Measurements from ENCODE around the gene FUCA1. TPM values are rescaled to one million over a fixed set of nuclear protein-coding genes. Genes with fewer than 3 reads are reported as not detected.
A peak's percentile ranks its signal among the peaks of the same experiment; 100 is the strongest.

FUCA1 gene
- total RNA-seq, 1 experiment from 2014 or later: 20.7 TPM

- peak overlapping the region in 1 of 2 experiments; percentile 81; a peak in 2 of 4 replicates for H3K4me3 ChIP-seq (replicated peaks in 1 of 2; ENCODE audit: low read depth in 1 of 2, low read length in 2 of 2)
Observed at GRCh38 chr1:23823767-23824166, 44.3 kb downstream of the FUCA1 start.

More at GRCh38 chr1:23823767-23824166, 44.3 kb downstream of the FUCA1 start:
- no peak overlapping the region for H2AFZ ChIP-seq (ENCODE audit: low read depth, low read length, poor library complexity, severe bottlenecking)
- TF ChIP-seq CEBPB (IDR thresholded peaks at IDR 0.05; ENCODE audit: low read depth) (no peak), YY1 (IDR thresholded peaks at IDR 0.05; ENCODE audit: extremely low read depth, insufficient replicate concordance, low read depth, low read length) (no peak), CTCF (IDR thresholded peaks at IDR 0.05 in 2 of 3, conservative IDR thresholded peaks at IDR 0.05 in 1 of 3; ENCODE audit: borderline replicate concordance in 1 of 3, insufficient read depth in 1 of 3, low read depth in 2 of 3, low read length in 2 of 3) (no peak), ZBTB33 (IDR thresholded peaks at IDR 0.05; ENCODE audit: extremely low read depth, insufficient replicate concordance, low read length) (no peak), REST (IDR thresholded peaks at IDR 0.05; ENCODE audit: low read depth) (no peak), FOSL1 (IDR thresholded peaks at IDR 0.05; ENCODE audit: low read depth) (no peak), POLR2AphosphoS5 (IDR thresholded peaks at IDR 0.05; ENCODE audit: low read depth, low read length) (no peak)
- no peak for DNase-seq (ENCODE audit: low read depth, low spot score)
- H4K20me1 ChIP-seq (ENCODE audit: insufficient read depth): no peaks in the 10 kb centered on the region
- no peaks in the 10 kb centered on the region for H3K9me3 ChIP-seq (ENCODE audit: control insufficient read depth in 1 of 2, insufficient read depth in 1 of 2, low read depth in 1 of 2, low read length in 2 of 2)
- peak overlapping the region; percentile 88; the same call in 1 of the 2 replicates for H3K9ac ChIP-seq (ENCODE audit: low read length)
- ATAC-seq: no peak
- RAD21 ChIA-PET (ENCODE audit: low non-redundant PET in 1 of 2, low total read pairs in 2 of 2, uncharacterized antibody in 2 of 2, unreplicated experiment in 2 of 2): no interaction called here
- BruUV-seq (replicated peaks): no TSS peak
- H3K36me3 ChIP-seq (ENCODE audit: control insufficient read depth in 1 of 2, insufficient read depth in 2 of 2, low read length in 2 of 2): no peaks in the 10 kb centered on the region
- POLR2A ChIA-PET: no interaction called here
- H3K27me3 ChIP-seq (ENCODE audit: insufficient read depth, low read length): no peaks in the 10 kb centered on the region
- H3K9me2 ChIP-seq (ENCODE audit: insufficient read depth): no peaks in the 10 kb centered on the region
- no peak overlapping the region for H3K27ac ChIP-seq (ENCODE audit: low read depth, low read length)
- H3K4me1 ChIP-seq (ENCODE audit: control insufficient read depth in 1 of 2, insufficient read depth in 2 of 2, low read length in 2 of 2): peaks cover 2 to 13% of the 10 kb centered on the region in 2 experiments; a peak in 3 of 4 replicates
- intact Hi-C loops (cut with micrococcal nuclease): no loop called here
- H3K4me2 ChIP-seq (ENCODE audit: low read length): peak overlapping the region; percentile 88
- CTCF ChIA-PET: interaction anchor here (2.6 kb wide), 1 partner anchor 14 kb away, joined by 16 read pairs; no protein-coding TSS in a partner anchor
- peaks cover 11% of the 10 kb centered on the region for H3K79me2 ChIP-seq (ENCODE audit: insufficient read depth, low read length)

All from HCT116 (cell line).